ENCODE data around the gene FAM135A. TPM values are rescaled to one million over a fixed set of nuclear protein-coding genes. Genes with fewer than 3 reads are reported as not detected.

Gene FAM135A
- total and polyA plus RNA-seq, 2 experiments from 2014 or later = 35.2 to 68.7 TPM

DNA sequence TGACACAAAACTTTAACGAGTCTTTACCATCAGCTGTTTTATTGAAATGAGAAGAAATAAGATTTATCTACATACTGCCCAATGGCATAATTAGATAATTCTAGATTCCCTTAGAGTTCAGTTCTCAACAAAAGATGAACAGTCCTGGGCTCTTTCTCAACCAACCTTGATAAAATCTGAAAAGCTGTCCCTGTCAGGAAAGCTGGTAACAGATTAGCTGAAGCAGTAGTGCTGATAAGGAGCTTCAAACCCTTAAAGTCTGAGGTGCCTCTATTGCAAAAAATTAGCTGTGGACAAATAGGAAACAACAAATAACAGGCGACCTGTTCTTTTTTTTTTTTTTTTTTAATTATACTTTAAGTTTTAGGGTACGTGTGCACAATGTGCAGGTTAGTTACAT is 35.9 kb upstream of the FAM135A start:
- H3K27ac ChIP-seq (ENCODE audit: low read depth) = no peak overlapping the region
- no peaks in the 10 kb centered on the region for H3K4me1 ChIP-seq (ENCODE audit: insufficient read depth)
- H3F3A ChIP-seq (replicated peaks; ENCODE audit: low read depth) = no peaks in the 10 kb centered on the region
- Mint-ChIP-seq H3K36me3 (ENCODE audit: low read depth) (no peaks in the 10 kb centered on the region), H3K9me3 (no peaks in the 10 kb centered on the region), H3K4me1 (peaks cover 8% of the 10 kb centered on the region; the same call in 2 of the 3 replicates), H3K27ac (no peak overlapping the region), H3K27me3 (ENCODE audit: insufficient read depth, low read depth, poor library complexity) (peaks cover 2% of the 10 kb centered on the region), H3K4me3 (no peak overlapping the region)
- H3K36me3 ChIP-seq (ENCODE audit: insufficient read depth) = no peaks in the 10 kb centered on the region
- H2AFZ ChIP-seq = no peak overlapping the region
- no peak overlapping the region for H3K4me3 ChIP-seq
- ATAC-seq (no peak), DNase-seq (ENCODE audit: low spot score) (no peak)
- H3K79me2 ChIP-seq (replicated peaks; ENCODE audit: insufficient read depth) = no peaks in the 10 kb centered on the region
- no peaks in the 10 kb centered on the region for H4K20me1 ChIP-seq (replicated peaks; ENCODE audit: insufficient read depth)
- no peak for TF ChIP-seq ZNF331 (CRISPR knock-in tag; IDR thresholded peaks at IDR 0.05; ENCODE audit: low read depth)
- TF ChIP-seq, protein P1, sequence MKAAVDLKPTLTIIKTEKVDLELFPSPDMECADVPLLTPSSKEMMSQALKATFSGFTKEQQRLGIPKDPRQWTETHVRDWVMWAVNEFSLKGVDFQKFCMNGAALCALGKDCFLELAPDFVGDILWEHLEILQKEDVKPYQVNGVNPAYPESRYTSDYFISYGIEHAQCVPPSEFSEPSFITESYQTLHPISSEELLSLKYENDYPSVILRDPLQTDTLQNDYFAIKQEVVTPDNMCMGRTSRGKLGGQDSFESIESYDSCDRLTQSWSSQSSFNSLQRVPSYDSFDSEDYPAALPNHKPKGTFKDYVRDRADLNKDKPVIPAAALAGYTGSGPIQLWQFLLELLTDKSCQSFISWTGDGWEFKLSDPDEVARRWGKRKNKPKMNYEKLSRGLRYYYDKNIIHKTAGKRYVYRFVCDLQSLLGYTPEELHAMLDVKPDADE (IDR thresholded peaks at IDR 0.05) = no peak
- TF ChIP-seq POLR2AphosphoS5 (IDR thresholded peaks at IDR 0.05; ENCODE audit: low read depth) = no peak
- no peak for TF ChIP-seq EZH2phosphoT487 (IDR thresholded peaks at IDR 0.05; ENCODE audit: unreplicated experiment)
- no peak for TF ChIP-seq CREB1 (CRISPR knock-in tag; IDR thresholded peaks at IDR 0.05; ENCODE audit: low read depth)
- TF ChIP-seq ZNF462 (CRISPR knock-in tag; IDR thresholded peaks at IDR 0.05) = no peak
- TF ChIP-seq, protein P2, sequence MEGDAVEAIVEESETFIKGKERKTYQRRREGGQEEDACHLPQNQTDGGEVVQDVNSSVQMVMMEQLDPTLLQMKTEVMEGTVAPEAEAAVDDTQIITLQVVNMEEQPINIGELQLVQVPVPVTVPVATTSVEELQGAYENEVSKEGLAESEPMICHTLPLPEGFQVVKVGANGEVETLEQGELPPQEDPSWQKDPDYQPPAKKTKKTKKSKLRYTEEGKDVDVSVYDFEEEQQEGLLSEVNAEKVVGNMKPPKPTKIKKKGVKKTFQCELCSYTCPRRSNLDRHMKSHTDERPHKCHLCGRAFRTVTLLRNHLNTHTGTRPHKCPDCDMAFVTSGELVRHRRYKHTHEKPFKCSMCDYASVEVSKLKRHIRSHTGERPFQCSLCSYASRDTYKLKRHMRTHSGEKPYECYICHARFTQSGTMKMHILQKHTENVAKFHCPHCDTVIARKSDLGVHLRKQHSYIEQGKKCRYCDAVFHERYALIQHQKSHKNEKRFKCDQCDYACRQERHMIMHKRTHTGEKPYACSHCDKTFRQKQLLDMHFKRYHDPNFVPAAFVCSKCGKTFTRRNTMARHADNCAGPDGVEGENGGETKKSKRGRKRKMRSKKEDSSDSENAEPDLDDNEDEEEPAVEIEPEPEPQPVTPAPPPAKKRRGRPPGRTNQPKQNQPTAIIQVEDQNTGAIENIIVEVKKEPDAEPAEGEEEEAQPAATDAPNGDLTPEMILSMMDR (conservative IDR thresholded peaks at IDR 0.05; ENCODE audit: low read depth in 2 of 2) = no peak
- TF ChIP-seq NANOG (IDR thresholded peaks at IDR 0.05; ENCODE audit: borderline replicate concordance) = no peak
- TF ChIP-seq REST (IDR thresholded peaks at IDR 0.05; ENCODE audit: unreplicated experiment) = no peak
- TF ChIP-seq ZNF114 (CRISPR knock-in tag; IDR thresholded peaks at IDR 0.05) = no peak
- no peak for TF ChIP-seq JUNB (IDR thresholded peaks at IDR 0.05; ENCODE audit: unreplicated experiment)
- no peak for TF ChIP-seq STAT1 (IDR thresholded peaks at IDR 0.05; ENCODE audit: unreplicated experiment)
- TF ChIP-seq EZH2 (IDR thresholded peaks at IDR 0.05; ENCODE audit: low read depth, unreplicated experiment) = no peak
- no peaks in the 10 kb centered on the region for H3K27me3 ChIP-seq (ENCODE audit: insufficient read depth)
- H3K4me2 ChIP-seq = no peak overlapping the region
- H3K9me2 ChIP-seq (ENCODE audit: insufficient read depth) = no peaks in the 10 kb centered on the region
